Heart left ventricle (tissue), 16 donors: ENCODE measurements around the gene PYDC2. TPM values are rescaled to one million over a fixed set of nuclear protein-coding genes. Genes with fewer than 3 reads are reported as not detected.
"Not testable (repeated sequence)": the region's sequence is repeated elsewhere in the genome, so short reads cannot be mapped to it uniquely, and the experiment has no call there.

Experiments used
- ATAC-seq, 4 donors: fragments of 200-7000 bp; cut with Tn5 transposase; one replicate each; pipeline ENCODE4 v1.9.1; 2020 to 2022; ENCODE audit warnings: moderate library complexity in 4 of 4, mild to moderate bottlenecking in 3 of 4, moderate number of reproducible peaks in 1 of 4
- DNase-seq, 5 donors: peaks; one replicate each; pipeline ENCODE4 v3.0.0-alpha.2; 2020
- H3K27ac ChIP-seq, 12 donors: fragments of 200-600 bp; sonication (generic) in 4 of 12; one replicate each; pipeline versions ENCODE4 v1.5.0 to v1.8.0; 2016 to 2022; ENCODE audit warnings: mild to moderate bottlenecking in 2 of 12
- H3K27me3 ChIP-seq, 9 donors: fragments of 200-600 bp; sonication (generic) in 2 of 9; one replicate each; pipeline versions ENCODE4 v1.5.1 to v1.8.0; 2016 to 2022; ENCODE audit warnings: mild to moderate bottlenecking in 3 of 9
- H3K36me3 ChIP-seq, 9 donors: fragments of 200-600 bp; sonication (generic) in 2 of 9; one replicate each; pipeline versions ENCODE4 v1.5.0 to v1.8.0; 2018 to 2022; ENCODE audit warnings: mild to moderate bottlenecking in 2 of 9
- H3K4me1 ChIP-seq, 12 donors: fragments of 200-600 bp; sonication (generic) in 4 of 12; one replicate each; pipeline versions ENCODE4 v1.5.0 to v1.8.0; 2016 to 2022; ENCODE audit warnings: mild to moderate bottlenecking in 3 of 12
- H3K4me3 ChIP-seq, 12 donors: fragments of 200-600 bp; sonication (generic) in 4 of 12; one replicate each; pipeline versions ENCODE4 v1.5.0 to v1.8.0; 2017 to 2022; ENCODE audit warnings: mild to moderate bottlenecking in 9 of 12, moderate library complexity in 4 of 12
- H3K9me3 ChIP-seq, 12 donors: fragments of 200-600 bp; sonication (generic) in 4 of 12; one replicate each; pipeline versions ENCODE4 v1.5.0 to v1.8.0; 2016 to 2022; ENCODE audit warnings: mild to moderate bottlenecking in 1 of 12
- CTCF ChIP-seq, 12 donors: fragments of 200-600 bp; sonication (generic) in 4 of 12; IDR thresholded peaks; one replicate each; pipeline versions ENCODE4 v1.5.0 to v1.8.0; 2018 to 2022; ENCODE audit warnings: antibody characterized with exemption in 12 of 12, mild to moderate bottlenecking in 5 of 12
- POLR2A ChIP-seq, 2 donors: fragments of 450-650 bp; IDR thresholded peaks; one replicate each; pipeline ENCODE4 v1.6.1; 2017; ENCODE audit warnings: antibody characterized with exemption in 2 of 2, mild to moderate bottlenecking in 2 of 2, moderate library complexity in 2 of 2
- WGBS, 4 donors: extraction: QIAGEN DNeasy Blood & Tissue Kit in 2 of 4; methylation state at CpG; one replicate each; pipeline versions ENCODE4 v1.1.5 to v1.1.7; 2013 to 2018; 5-methylcytosine and 5-hydroxymethylcytosine counted together
- intact Hi-C, 10 donors: fragments of 100-400 bp; cut with DNase I; formaldehyde crosslinking; loops; one replicate each; pipeline versions ENCODE4 v1.11.1 to v1.14.2; 2022
- polyA plus RNA-seq, 2 donors: library from polyadenylated mRNA; stranded (reverse); fragments of 200-250 nt; gene quantifications; one replicate each; pipeline ENCODE4 v1.2.3, GENCODE V29; 2013
- total RNA-seq, 9 donors: library from RNA; depleted of rRNA in 2 of 9; stranded (reverse); fragments of >200 nt in 2 of 9; fragmentation: NEBNext Ultra II Directional in 3 of 9; extraction: Animal tissue kit (Norgen Biotek cat#: 25700) in 3 of 9; gene quantifications; one replicate each; pipeline versions ENCODE4 v1.1.0 to v1.2.4, GENCODE V29; 2016 to 2023
- donor health status: ischemic (EF 13 %, LVEDD 7.1; RV severe dilation, severe dysfunction).
- donor health status: healthy with polysubstance abuse.
- donor health status: DM: no; HTN: yes; CAD: no.
- donor health status: DM: no; HTN: no; CAD: no.
- donor health status: ischemic (EF 25% LVEDD 6.9; RV normal size, moderate dysfunction).
- donor health status: ischemic (EF 25% LVEDD 5.7; RV mildly dilated, moderate dysfunction).
- donor health status: healthy.
- donor health status: DM: yes; HTN: yes; CAD: no.
- donor health status: ischemic (EF 35%, LVEDD 5.7; RV mildly dilated, moderate dysfunction).
- donor health status: nonischemic (EF 11% LVEDD 7.7; RV severe dilation, severe dysfunction).
- donor health status: DM: yes; HTN: yes; CAD: no.
- donor health status: PGD.
- donor health status: ischemic (EF 29% LVEDD 5.4; RV normal size, mild dysfunction).
- donor health status: nonischemic (EF 23%, LVEDD 6.1; RV moderate dilation, normal function).

Gene PYDC2
- total and polyA plus RNA-seq, 11 donors: not detected

DNA sequence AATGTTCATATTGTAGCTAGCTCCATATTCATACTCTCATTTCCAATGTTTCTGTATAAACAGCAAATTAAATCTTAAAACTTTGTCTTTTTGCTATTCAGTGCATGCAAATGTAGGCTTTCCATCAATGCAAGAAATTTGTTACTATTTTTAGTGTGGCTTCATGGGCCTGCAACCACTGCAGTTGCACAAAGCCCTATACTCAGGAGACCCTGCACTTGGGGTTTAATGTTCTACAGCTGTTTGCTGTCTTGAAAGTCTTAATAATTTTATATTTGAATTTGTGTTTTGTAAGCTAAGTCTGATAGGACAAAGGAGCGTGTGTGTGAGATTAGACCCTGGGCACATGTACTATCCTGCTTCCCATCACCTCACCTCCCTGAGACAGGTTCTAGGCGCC, 9.6 kb downstream of the PYDC2 start:
- no peak for ATAC-seq
- no peaks in the 10 kb centered on the region for H3K9me3 ChIP-seq
- H3K4me1 ChIP-seq: peaks cover 0 to 5% (median 0%) of the 10 kb centered on the region in 12 donors
- intact Hi-C loops: no loop called here
- TF ChIP-seq POLR2A (IDR thresholded peaks at IDR 0.05) (no peak), CTCF (IDR thresholded peaks at IDR 0.05) (no peak)
- 72 to 81% (median 75%) methylated on average over 2 of the region's 2 CpGs for WGBS, 4 donors
- DNase-seq: peak in 1 of 5 donors; percentile 33
- no peak overlapping the region for H3K4me3 ChIP-seq
- H3K27ac ChIP-seq: no peak overlapping the region
- H3K36me3 ChIP-seq: no peaks in the 10 kb centered on the region
- no peaks in the 10 kb centered on the region for H3K27me3 ChIP-seq

- H3K4me3 ChIP-seq: no peak overlapping the region
- TF ChIP-seq CTCF (IDR thresholded peaks at IDR 0.05) (no peak), POLR2A (IDR thresholded peaks at IDR 0.05) (no peak)
- DNase-seq (no peak), ATAC-seq (no peak)
- no peaks in the 10 kb centered on the region for H3K36me3 ChIP-seq
- H3K27ac ChIP-seq: no peak overlapping the region
- intact Hi-C loops: no loop called here
- H3K9me3 ChIP-seq: no peaks in the 10 kb centered on the region
- peaks cover 0 to 5% (median 0%) of the 10 kb centered on the region in 12 donors for H3K4me1 ChIP-seq
- no peaks in the 10 kb centered on the region for H3K27me3 ChIP-seq
- WGBS, 4 donors: 79 to 84% (median 81%) methylated on average over 4 of the region's 4 CpGs
These were observed 12.8 kb downstream of the PYDC2 start for GRCh38 chr3:191473661-191474198.

GRCh38 chr3:191476066-191476772, 15.3 kb downstream of the PYDC2 start:
- Histone ChIP-seq H3K4me1 (no peaks in the 10 kb centered on the region), H3K27ac (no peak overlapping the region), H3K9me3 (peaks cover 0 to 4% (median 0%) of the 10 kb centered on the region in 12 donors), H3K36me3 (no peaks in the 10 kb centered on the region), H3K4me3 (no peak overlapping the region), H3K27me3 (no peaks in the 10 kb centered on the region)
- TF ChIP-seq CTCF (IDR thresholded peaks at IDR 0.05) (no peak), POLR2A (IDR thresholded peaks at IDR 0.05) (no peak)
- 84 to 91% (median 87%) methylated on average over 4 of the region's 4 CpGs for WGBS, 4 donors
- ATAC-seq: no peak
- intact Hi-C loops: no loop called here
- DNase-seq: no peak

DNA sequence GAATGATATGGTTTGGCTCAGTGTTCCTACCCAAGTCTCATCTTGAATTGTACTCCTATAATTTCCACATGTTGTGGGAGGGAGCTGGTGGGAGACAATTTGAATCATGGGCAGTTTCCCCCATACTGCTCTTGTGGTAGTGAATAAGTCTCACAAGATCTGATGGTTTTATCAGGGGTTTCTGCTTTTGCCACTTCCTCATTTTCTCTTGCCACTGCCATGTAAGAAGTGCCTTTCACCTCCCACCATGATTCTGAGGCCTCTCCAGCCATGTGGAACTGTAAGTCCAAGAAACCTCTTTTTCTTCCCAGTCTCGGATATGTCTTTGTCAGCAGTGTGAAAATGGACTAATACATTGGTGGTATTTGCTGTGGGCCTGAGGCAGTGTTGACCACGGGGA, 23.0 kb downstream of the PYDC2 start:
- H3K27ac ChIP-seq, DNase-seq, H3K27me3 ChIP-seq, H3K4me1 ChIP-seq, H3K4me3 ChIP-seq, ATAC-seq, intact Hi-C loops, H3K36me3 ChIP-seq: not testable (repeated sequence)
- H3K9me3 ChIP-seq: peaks cover 0 to 13% (median 0%) of the 10 kb centered on the region in 12 donors
- WGBS, 4 donors: 85 to 91% (median 88%) methylated on average over 2 of the region's 2 CpGs
